ENCODE results near the gene TRPC4AP.

TRPC4AP gene

DNA sequence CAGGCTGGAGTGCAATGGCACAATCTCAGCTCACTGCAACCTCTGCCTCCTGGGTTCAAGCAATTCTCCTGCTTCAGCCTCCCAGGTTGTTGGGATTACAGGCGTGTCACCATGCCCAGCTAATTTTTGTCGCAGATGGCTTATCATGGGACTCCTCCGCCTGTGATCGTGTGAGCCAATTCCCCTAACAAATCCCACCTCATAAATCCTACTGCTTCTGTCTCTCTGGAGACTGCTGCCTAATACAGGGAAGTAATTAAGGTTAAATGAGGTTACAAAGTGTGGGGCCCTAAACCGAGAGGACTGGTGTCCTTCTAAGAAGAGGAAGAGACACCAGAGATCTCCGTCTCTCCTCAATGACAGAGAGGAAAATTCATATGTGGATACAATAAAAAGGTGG, 52.0 kb downstream of the TRPC4AP start:
- no peaks in the 10 kb centered on the region for H3K79me2 ChIP-seq (ENCODE audit: insufficient read depth, low read depth)
- H4K20me1 ChIP-seq (ENCODE audit: insufficient read depth), result no peaks in the 10 kb centered on the region; the same call in 1 of the 2 replicates
- no peak overlapping the region for H3K27ac ChIP-seq
- no peak overlapping the region for H3K9ac ChIP-seq
- no peak overlapping the region for H3K4me3 ChIP-seq (IDR thresholded peaks at IDR 0.05; ENCODE audit: insufficient read depth, low read depth, low read length)
- H3K4me1 ChIP-seq (ENCODE audit: low read depth, poor library complexity, severe bottlenecking), result peaks cover 37% of the 10 kb centered on the region
- no peaks in the 10 kb centered on the region; the same call in 1 of the 2 replicates for H3K36me3 ChIP-seq (ENCODE audit: insufficient read depth)
- no peak overlapping the region for H3K4me2 ChIP-seq
- H3K27me3 ChIP-seq (ENCODE audit: insufficient read depth, low read depth), result no peaks in the 10 kb centered on the region
- TF ChIP-seq, protein P1, sequence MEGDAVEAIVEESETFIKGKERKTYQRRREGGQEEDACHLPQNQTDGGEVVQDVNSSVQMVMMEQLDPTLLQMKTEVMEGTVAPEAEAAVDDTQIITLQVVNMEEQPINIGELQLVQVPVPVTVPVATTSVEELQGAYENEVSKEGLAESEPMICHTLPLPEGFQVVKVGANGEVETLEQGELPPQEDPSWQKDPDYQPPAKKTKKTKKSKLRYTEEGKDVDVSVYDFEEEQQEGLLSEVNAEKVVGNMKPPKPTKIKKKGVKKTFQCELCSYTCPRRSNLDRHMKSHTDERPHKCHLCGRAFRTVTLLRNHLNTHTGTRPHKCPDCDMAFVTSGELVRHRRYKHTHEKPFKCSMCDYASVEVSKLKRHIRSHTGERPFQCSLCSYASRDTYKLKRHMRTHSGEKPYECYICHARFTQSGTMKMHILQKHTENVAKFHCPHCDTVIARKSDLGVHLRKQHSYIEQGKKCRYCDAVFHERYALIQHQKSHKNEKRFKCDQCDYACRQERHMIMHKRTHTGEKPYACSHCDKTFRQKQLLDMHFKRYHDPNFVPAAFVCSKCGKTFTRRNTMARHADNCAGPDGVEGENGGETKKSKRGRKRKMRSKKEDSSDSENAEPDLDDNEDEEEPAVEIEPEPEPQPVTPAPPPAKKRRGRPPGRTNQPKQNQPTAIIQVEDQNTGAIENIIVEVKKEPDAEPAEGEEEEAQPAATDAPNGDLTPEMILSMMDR (conservative IDR thresholded peaks at IDR 0.05; ENCODE audit: low read depth, low read length), result no peak
- no peak overlapping the region for H2AFZ ChIP-seq (ENCODE audit: low read depth)

DNA sequence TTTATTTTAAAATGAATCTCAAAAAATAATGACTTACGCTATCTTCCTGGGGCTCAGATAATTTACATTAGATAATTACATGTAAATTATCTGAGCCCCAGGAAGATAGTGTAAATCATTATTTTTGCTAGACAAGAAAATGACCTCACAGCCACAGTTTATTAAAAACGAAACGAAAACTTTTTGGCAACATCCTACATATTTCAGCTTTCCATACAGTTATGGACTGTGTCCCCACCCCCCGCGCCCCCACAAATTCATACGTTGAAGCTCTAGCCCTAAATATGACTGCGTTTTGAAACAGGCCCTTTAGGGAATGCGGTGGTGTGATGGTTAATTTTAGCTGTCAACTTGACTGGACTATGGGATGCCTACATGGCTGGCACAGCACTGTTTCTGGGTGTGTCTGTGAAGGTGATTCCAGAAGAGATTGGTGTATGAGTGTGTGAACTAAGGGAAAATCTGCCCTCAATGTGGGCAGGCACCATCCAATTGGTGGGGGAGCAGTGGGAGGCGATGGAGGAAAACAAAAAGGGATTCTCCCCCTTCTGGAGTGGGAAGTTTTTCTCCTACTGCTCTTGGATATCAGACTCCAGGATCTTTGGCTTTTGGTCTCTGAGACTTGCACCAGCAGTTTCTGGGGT, 52.6 kb downstream of the TRPC4AP start:
- Histone ChIP-seq H3K4me1 (ENCODE audit: low read depth, poor library complexity, severe bottlenecking) (peaks cover 30% of the 10 kb centered on the region), H3K36me3 (ENCODE audit: insufficient read depth) (no peaks in the 10 kb centered on the region; the same call in 1 of the 2 replicates), H3K27ac (no peak overlapping the region), H3K79me2 (ENCODE audit: insufficient read depth, low read depth) (no peaks in the 10 kb centered on the region), H2AFZ (ENCODE audit: low read depth) (no peak overlapping the region), H4K20me1 (ENCODE audit: insufficient read depth) (no peaks in the 10 kb centered on the region), H3K4me2 (no peak overlapping the region), H3K9ac (no peak overlapping the region), H3K27me3 (ENCODE audit: insufficient read depth, low read depth) (no peaks in the 10 kb centered on the region), H3K4me3 (IDR thresholded peaks at IDR 0.05; ENCODE audit: insufficient read depth, low read depth, low read length) (no peak overlapping the region)
- TF ChIP-seq, protein P1 (conservative IDR thresholded peaks at IDR 0.05; ENCODE audit: low read depth, low read length), result no peak

DNA sequence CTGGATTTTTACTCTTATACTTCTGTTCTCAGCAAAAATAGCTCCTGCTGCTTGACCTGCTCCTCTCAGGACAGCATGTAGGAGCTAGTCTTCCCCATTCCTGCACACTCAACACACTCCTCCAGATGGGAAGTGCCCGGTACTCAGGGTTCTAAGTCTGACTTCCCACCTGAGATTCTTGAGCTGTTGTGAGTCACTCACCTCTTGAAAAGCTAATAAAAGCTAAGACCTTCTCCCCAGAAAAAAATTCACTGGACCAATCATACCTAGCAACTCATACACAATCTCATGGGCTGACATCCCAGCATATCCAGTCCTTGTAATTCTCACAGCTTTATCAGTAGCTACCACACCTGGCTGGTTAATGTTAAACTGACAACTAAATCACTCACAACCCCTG, 53.5 kb downstream of the TRPC4AP start:
- H3K4me1 ChIP-seq (ENCODE audit: low read depth, poor library complexity, severe bottlenecking), result peaks cover 22% of the 10 kb centered on the region
- H4K20me1 ChIP-seq (ENCODE audit: insufficient read depth), result no peaks in the 10 kb centered on the region
- no peaks in the 10 kb centered on the region for H3K79me2 ChIP-seq (ENCODE audit: insufficient read depth, low read depth)
- H3K27ac ChIP-seq, result no peak overlapping the region
- no peak overlapping the region for H3K4me2 ChIP-seq
- H3K9ac ChIP-seq, result no peak overlapping the region
- no peak overlapping the region for H2AFZ ChIP-seq (ENCODE audit: low read depth)
- TF ChIP-seq, protein P1 (conservative IDR thresholded peaks at IDR 0.05; ENCODE audit: low read depth, low read length), result no peak
- no peak overlapping the region for H3K4me3 ChIP-seq (IDR thresholded peaks at IDR 0.05; ENCODE audit: insufficient read depth, low read depth, low read length)
- H3K36me3 ChIP-seq (ENCODE audit: insufficient read depth), result 0 out of 2 replicates have a peak, but pooled peaks cover 4% of the 10 kb centered on the region
- no peaks in the 10 kb centered on the region for H3K27me3 ChIP-seq (ENCODE audit: insufficient read depth, low read depth)

DNA sequence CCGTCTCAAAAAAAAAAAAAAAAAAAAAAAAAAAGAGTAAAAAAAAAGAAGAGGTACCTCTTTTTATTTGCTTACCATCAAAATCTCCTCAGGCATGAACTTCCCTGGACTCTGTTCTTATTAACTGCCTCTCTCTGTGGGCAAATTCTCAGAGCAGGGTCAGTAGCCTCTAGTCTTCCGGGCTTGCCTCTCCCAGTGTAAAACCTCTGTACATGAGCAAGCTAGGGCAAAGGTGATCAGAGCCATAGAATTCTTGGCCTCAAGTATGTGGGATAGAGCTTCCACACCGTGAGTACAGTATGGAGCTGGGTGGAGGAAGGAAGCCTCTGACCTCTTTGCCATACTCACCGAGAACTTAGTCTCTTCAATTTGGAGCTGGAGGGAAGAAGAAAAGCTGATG, 58.5 kb downstream of the TRPC4AP start:
- Histone ChIP-seq H3K4me2 (no peak overlapping the region), H4K20me1 (ENCODE audit: insufficient read depth) (no peaks in the 10 kb centered on the region), H3K4me1 (ENCODE audit: low read depth, poor library complexity, severe bottlenecking) (no peaks in the 10 kb centered on the region), H3K27ac (no peak overlapping the region), H2AFZ (ENCODE audit: low read depth) (no peak overlapping the region), H3K9ac (no peak overlapping the region), H3K27me3 (ENCODE audit: insufficient read depth, low read depth) (no peaks in the 10 kb centered on the region), H3K79me2 (ENCODE audit: insufficient read depth, low read depth) (no peaks in the 10 kb centered on the region), H3K36me3 (ENCODE audit: insufficient read depth) (peaks cover 16% of the 10 kb centered on the region; the same call in 1 of the 2 replicates), H3K4me3 (IDR thresholded peaks at IDR 0.05; ENCODE audit: insufficient read depth, low read depth, low read length) (no peak overlapping the region)
- TF ChIP-seq, protein P1 (conservative IDR thresholded peaks at IDR 0.05; ENCODE audit: low read depth, low read length), result no peak

Data from KMS-11 (cell line).